ENCODE results near the gene IGF2BP2. TPM values are rescaled to one million over a fixed set of nuclear protein-coding genes. Genes with fewer than 3 reads are reported as not detected.

IGF2BP2 gene
- total and polyA plus RNA-seq, 9 of the 15 experiments (the other 6 are each of a cell fraction or from before 2014, with no cell fraction given) = 3.2 to 59.6 (median 30.5) TPM

- TF ChIP-seq ZMIZ1 (IDR thresholded peaks at IDR 0.05; ENCODE audit: low read depth in 2 of 2, low read length in 2 of 2) (no peak), RBM34 (IDR thresholded peaks at IDR 0.05; ENCODE audit: borderline replicate concordance, insufficient read depth, low read length) (no peak), SLC30A9 (CRISPR knock-in tag; IDR thresholded peaks at IDR 0.05) (no peak), NR0B1 (IDR thresholded peaks at IDR 0.05; ENCODE audit: partially characterized antibody) (no peak), IRF9 (tag; IDR thresholded peaks at IDR 0.05) (no peak), ZHX1 (conservative IDR thresholded peaks at IDR 0.05; ENCODE audit: low read length) (no peak), ZNF384 (IDR thresholded peaks at IDR 0.05; ENCODE audit: low read depth, low read length) (no peak), FOXP1 (CRISPR knock-in tag; IDR thresholded peaks at IDR 0.05) (no peak), HES1 (IDR thresholded peaks at IDR 0.05; ENCODE audit: low read depth) (no peak), CEBPG (CRISPR knock-in tag; IDR thresholded peaks at IDR 0.05) (no peak), CEBPG (tag; conservative IDR thresholded peaks at IDR 0.05 in 1 of 2, IDR thresholded peaks at IDR 0.05 in 1 of 2) (no peak), ATF1 (CRISPR knock-in tag; IDR thresholded peaks at IDR 0.05) (no peak), ATF1 (tag; IDR thresholded peaks at IDR 0.05) (no peak), CBX2 (IDR thresholded peaks at IDR 0.05; ENCODE audit: insufficient read depth, low read length, poor library complexity, severe bottlenecking) (no peak), ZNF583 (CRISPR knock-in tag; IDR thresholded peaks at IDR 0.05) (no peak), HMGN3 (IDR thresholded peaks at IDR 0.05; ENCODE audit: borderline replicate concordance, extremely low read depth, insufficient read length, low read depth, low read length) (no peak), ARNT (IDR thresholded peaks at IDR 0.05) (0 out of 4 replicates have a peak, but pooled peaks of 1 of the 2 experiments have one; percentile 60), CREM (IDR thresholded peaks at IDR 0.05; ENCODE audit: low read depth) (no peak), TAF15 (IDR thresholded peaks at IDR 0.05; ENCODE audit: low read depth, low read length) (no peak)
Measured at GRCh38 chr3:185796431-185797107, 28.3 kb downstream of the IGF2BP2 start (continued).
